ENCODE data around the gene ECT2L.

- TF ChIP-seq CTCF (conservative IDR thresholded peaks at IDR 0.05; ENCODE audit: low read depth in 2 of 2) (no peak), POLR2AphosphoS5 (IDR thresholded peaks at IDR 0.05; ENCODE audit: low read depth) (no peak), STAT1 (IDR thresholded peaks at IDR 0.05; ENCODE audit: unreplicated experiment) (no peak), REST (IDR thresholded peaks at IDR 0.05; ENCODE audit: unreplicated experiment) (no peak), EZH2 (IDR thresholded peaks at IDR 0.05; ENCODE audit: low read depth, unreplicated experiment) (no peak), JUNB (IDR thresholded peaks at IDR 0.05; ENCODE audit: unreplicated experiment) (no peak), EZH2phosphoT487 (IDR thresholded peaks at IDR 0.05; ENCODE audit: unreplicated experiment) (no peak), CREB1 (CRISPR knock-in tag; IDR thresholded peaks at IDR 0.05; ENCODE audit: low read depth) (no peak), ZNF331 (CRISPR knock-in tag; IDR thresholded peaks at IDR 0.05; ENCODE audit: low read depth) (no peak), ZNF114 (CRISPR knock-in tag; IDR thresholded peaks at IDR 0.05) (no peak)
These were observed 111.3 kb downstream of the ECT2L start for GRCh38 chr6:138907167-138907566.
